H1 (cell line): ENCODE data around the gene SBF1. TPM values are rescaled to one million over a fixed set of nuclear protein-coding genes. Genes with fewer than 3 reads are reported as not detected.

Experiments
- CTCF ChIA-PET: fragments of 300-600 bp; sonication (Branson Sonifier 250); formaldehyde crosslinking; loops from one replicate; lab custom pipeline; 2021; ENCODE audit not compliant: partially characterized antibody; lab: Charles Lee
- POLR2A ChIA-PET: fragments of 300-600 bp; sonication (Branson Sonifier 250); formaldehyde crosslinking; loops from one replicate; lab custom pipeline; 2021; ENCODE audit warnings: inconsistent platforms; ENCODE audit not compliant: partially characterized antibody; lab: Charles Lee
- DNase-seq, 2 experiments: peaks; one replicate each; pipeline versions ENCODE4 v3.0.0 to v3.0.0-alpha.2; 2010 to 2022; ENCODE audit warnings: low spot score in 2 of 2, low read depth in 1 of 2, mixed read lengths in 1 of 2
- FAIRE-seq: peaks from 2 replicates; lab custom pipeline; 2011; peaks lifted over from hg19 to GRCh38; lab: Jason Lieb, UNC
- H2AFZ ChIP-seq: 2 replicates; pipeline ENCODE4 v1.8.1; 2012; ENCODE audit warnings: low read length, inconsistent platforms
- H2AK5ac ChIP-seq: 2 replicates; pipeline ENCODE4 v1.6.1; 2013; ENCODE audit warnings: low read depth, low read length
- H2BK120ac ChIP-seq: replicated peaks from 2 replicates; pipeline ENCODE3; 2013; ENCODE audit warnings: low read depth, low read length, inconsistent platforms
- H2BK12ac ChIP-seq: 2 replicates; pipeline ENCODE4 v1.6.1; 2013; ENCODE audit warnings: low read depth, low read length
- H2BK15ac ChIP-seq: 2 replicates; pipeline ENCODE4 v1.6.1; 2013; ENCODE audit warnings: low read length
- H2BK20ac ChIP-seq: 2 replicates; pipeline ENCODE4 v1.6.1; 2013; ENCODE audit warnings: low read length
- H2BK5ac ChIP-seq: 2 replicates; pipeline ENCODE4 v1.6.1; 2013; ENCODE audit warnings: low read depth, low read length
- H3K14ac ChIP-seq: 2 replicates; pipeline ENCODE4 v1.6.1; 2013; ENCODE audit warnings: inconsistent platforms; ENCODE audit not compliant: insufficient read length
- H3K18ac ChIP-seq: 2 replicates; pipeline ENCODE4 v1.6.1; 2013; ENCODE audit warnings: low read length; ENCODE audit errors: extremely low read depth
- H3K23ac ChIP-seq: 2 replicates; pipeline ENCODE4 v1.6.1; 2013; ENCODE audit warnings: inconsistent platforms; ENCODE audit not compliant: insufficient read length
- H3K23me2 ChIP-seq: 2 replicates; pipeline ENCODE4 v1.6.1; 2013; ENCODE audit warnings: low read depth, low read length
- H3K27ac ChIP-seq: 2 replicates; pipeline ENCODE4 v1.6.1; 2011; ENCODE audit warnings: low read depth, low read length, inconsistent platforms
- H3K27me3 ChIP-seq, 4 experiments: replicated peaks in 1 of 4; 1 replicate in 1 of 4; 2 replicates in 3 of 4; pipeline versions ENCODE4 v1.6.1 to v1.8.1; 2011 to 2013; ENCODE audit warnings: low read length in 3 of 4, mild to moderate bottlenecking in 3 of 4, inconsistent platforms in 2 of 4, mixed read lengths in 2 of 4, moderate library complexity in 1 of 4; ENCODE audit not compliant: control insufficient read depth in 3 of 4, insufficient read depth in 3 of 4; ENCODE audit errors: extremely low read depth in 1 of 4
- H3K36me3 ChIP-seq, 4 experiments: 2 replicates each; pipeline versions ENCODE4 v1.6.1 to v1.8.1; 2011 to 2013; ENCODE audit warnings: mild to moderate bottlenecking in 4 of 4, low read length in 3 of 4, moderate library complexity in 2 of 4, control low read depth in 1 of 4, inconsistent platforms in 1 of 4; ENCODE audit not compliant: insufficient read depth in 4 of 4, control insufficient read depth in 2 of 4
- H3K4ac ChIP-seq: replicated peaks from 2 replicates; pipeline ENCODE3; 2013; ENCODE audit warnings: low read length, low read depth, mixed read lengths, inconsistent platforms; ENCODE audit not compliant: insufficient read length
- H3K4me1 ChIP-seq, 4 experiments: replicated peaks in 1 of 4; 1 replicate in 1 of 4; 2 replicates in 3 of 4; pipeline versions ENCODE4 v1.6.1 to v1.8.1; 2011 to 2013; ENCODE audit warnings: low read length in 3 of 4, inconsistent platforms in 2 of 4, mixed read lengths in 1 of 4; ENCODE audit not compliant: insufficient read depth in 4 of 4, control insufficient read depth in 3 of 4
- H3K4me2 ChIP-seq, 2 experiments: 2 replicates each; pipeline versions ENCODE4 v1.6.1 to v1.8.1; 2011 to 2013; ENCODE audit warnings: low read depth in 2 of 2, low read length in 2 of 2, control low read depth in 1 of 2, inconsistent platforms in 1 of 2, mild to moderate bottlenecking in 1 of 2; ENCODE audit not compliant: insufficient read depth in 1 of 2
- H3K4me3 ChIP-seq, 4 experiments: fragments of 200-600, 300-600 bp in 1 of 4; sonication (generic), shearing (Covaris generic), sonication (Bioruptor Twin) in 1 of 4; 2 replicates each; pipeline versions ENCODE4 v1.5.1 to v1.8.1; 2011 to 2016; ENCODE audit warnings: low read length in 4 of 4, low read depth in 3 of 4, control low read depth in 2 of 4, inconsistent platforms in 2 of 4, mild to moderate bottlenecking in 2 of 4, mixed read lengths in 1 of 4, moderate library complexity in 1 of 4; ENCODE audit not compliant: insufficient read depth in 2 of 4; ENCODE audit errors: extremely low read depth in 1 of 4
- H3K56ac ChIP-seq: replicated peaks from 2 replicates; pipeline ENCODE3; 2013; ENCODE audit warnings: low read depth, mild to moderate bottlenecking, mixed read lengths, low read length, inconsistent platforms; ENCODE audit not compliant: insufficient read length
- H3K79me1 ChIP-seq: 2 replicates; pipeline ENCODE4 v1.6.1; 2013; ENCODE audit warnings: low read depth, low read length, control low read depth
- H3K79me2 ChIP-seq, 2 experiments: 2 replicates each; pipeline versions ENCODE4 v1.6.1 to v1.8.1; 2012 to 2013; ENCODE audit warnings: low read length in 2 of 2, mild to moderate bottlenecking in 2 of 2, inconsistent platforms in 1 of 2; ENCODE audit not compliant: insufficient read depth in 2 of 2, control insufficient read depth in 1 of 2
- H3K9ac ChIP-seq, 4 experiments: replicated peaks in 1 of 4; 1 replicate in 1 of 4; 2 replicates in 3 of 4; pipeline versions ENCODE4 v1.6.1 to v1.8.1; 2011 to 2013; ENCODE audit warnings: low read depth in 3 of 4, low read length in 3 of 4, control low read depth in 2 of 4, mild to moderate bottlenecking in 2 of 4, moderate library complexity in 2 of 4, inconsistent platforms in 1 of 4; ENCODE audit errors: extremely low read depth in 1 of 4
- H3K9me3 ChIP-seq, 2 experiments: 2 replicates each; pipeline versions ENCODE4 v1.6.1 to v1.8.1; 2012 to 2013; ENCODE audit warnings: mild to moderate bottlenecking in 2 of 2, moderate library complexity in 2 of 2, control low read depth in 1 of 2, inconsistent platforms in 1 of 2, low read depth in 1 of 2, low read length in 1 of 2, mixed read lengths in 1 of 2; ENCODE audit not compliant: insufficient read depth in 2 of 2
- H4K20me1 ChIP-seq, 2 experiments: replicated peaks in 1 of 2; 2 replicates each; pipeline versions ENCODE3 to v1.8.1; 2011 to 2013; ENCODE audit warnings: inconsistent platforms in 2 of 2, low read length in 2 of 2, mild to moderate bottlenecking in 1 of 2; ENCODE audit not compliant: insufficient read depth in 2 of 2, control insufficient read depth in 1 of 2
- H4K5ac ChIP-seq: 2 replicates; pipeline ENCODE4 v1.6.1; 2013; ENCODE audit warnings: low read length, low read depth, mixed read lengths, inconsistent platforms; ENCODE audit not compliant: insufficient read length
- H4K8ac ChIP-seq: 2 replicates; pipeline ENCODE4 v1.8.0; 2013; ENCODE audit warnings: mild to moderate bottlenecking, moderate library complexity, low read length, inconsistent platforms; ENCODE audit not compliant: insufficient read depth; ENCODE audit errors: extremely low read depth
- H4K91ac ChIP-seq: replicated peaks from 2 replicates; pipeline ENCODE3; 2013; ENCODE audit warnings: low read length, mixed read lengths, inconsistent platforms; ENCODE audit not compliant: insufficient read length
- CEBPB ChIP-seq: IDR thresholded peaks from 2 replicates; pipeline ENCODE4 v1.6.1; 2012; ENCODE audit warnings: low read depth, low read length
- CREB1 ChIP-seq: IDR thresholded peaks from 2 replicates; pipeline ENCODE4 v1.6.1; 2012; ENCODE audit warnings: inconsistent platforms
- CTBP2 ChIP-seq: IDR thresholded peaks from 2 replicates; pipeline ENCODE4 v1.7.0; 2011; ENCODE audit warnings: borderline replicate concordance, mild to moderate bottlenecking, moderate library complexity, mixed read lengths, low read length; ENCODE audit not compliant: insufficient read depth, insufficient read length
- HDAC6 ChIP-seq: IDR thresholded peaks from one replicate; pipeline ENCODE4 v1.7.1; 2012; ENCODE audit warnings: low read depth, mild to moderate bottlenecking, inconsistent platforms, low read length, moderate library complexity
- KDM4A ChIP-seq: IDR thresholded peaks from one replicate; pipeline ENCODE4 v1.7.1; 2012; ENCODE audit warnings: low read depth, mild to moderate bottlenecking, moderate library complexity, low read length, inconsistent platforms; ENCODE audit not compliant: severe bottlenecking
- NANOG ChIP-seq: IDR thresholded peaks from 2 replicates; pipeline ENCODE4 v1.6.1; 2011; ENCODE audit warnings: low read length, low read depth, mild to moderate bottlenecking, inconsistent platforms; ENCODE audit not compliant: insufficient read depth, poor library complexity, severe bottlenecking
- SIX5 ChIP-seq: IDR thresholded peaks from 2 replicates; pipeline ENCODE4 v1.6.1; 2011; ENCODE audit warnings: mild to moderate bottlenecking, low read depth, low read length
- TAF1 ChIP-seq: IDR thresholded peaks from 2 replicates; pipeline ENCODE4 v1.6.1; 2011; ENCODE audit warnings: mild to moderate bottlenecking, low read depth, low read length
- TBP ChIP-seq: IDR thresholded peaks from 2 replicates; pipeline ENCODE4 v1.6.1; 2011; ENCODE audit warnings: low read depth, low read length, improper control_type of control experiment
- ZNF274 ChIP-seq: IDR thresholded peaks from 2 replicates; pipeline ENCODE4 v1.7.0; 2012; ENCODE audit warnings: low read length, borderline replicate concordance; ENCODE audit errors: extremely low read depth
- WGBS, 2 experiments: shearing (Covaris generic) in 1 of 2; methylation state at CpG; one replicate each; pipeline versions ENCODE4 v1.1.6 to v1.1.7; 2013 to 2015; ENCODE audit warnings: low lambda C conversion rate in 2 of 2, mixed read lengths in 2 of 2, inconsistent platforms in 1 of 2, low coverage in 1 of 2, missing lambda C conversion rate in 1 of 2; ENCODE audit not compliant: insufficient replicate concordance in 2 of 2, insufficient coverage in 1 of 2, insufficient read length in 1 of 2; ENCODE audit errors: extremely low coverage in 1 of 2, missing lambda C conversion rate in 1 of 2; 5-methylcytosine and 5-hydroxymethylcytosine counted together
- polyA plus RNA-seq, 7 experiments: library from polyadenylated mRNA; depleted of rRNA in 3 of 7; stranded (reverse) in 5 of 7; unstranded in 2 of 7; fragments of >200 nt in 5 of 7; fragments of 200-250 nt in 2 of 7; gene quantifications; 1 replicate in 5 of 7; 2 replicates in 1 of 7; 4 replicates in 1 of 7; pipeline versions ENCODE4 v1.2.1 to v1.2.3, GENCODE V29; 2011 to 2013; ENCODE audit warnings: missing spikeins in 2 of 7, mixed read lengths in 2 of 7
- total RNA-seq: library from RNA; stranded (reverse); fragmentation: NEBNext Ultra II Directional; extraction: Animal tissue kit (Norgen Biotek cat#: 25700); gene quantifications from 2 replicates; pipeline ENCODE4 v1.2.1, GENCODE V29; 2021

SBF1 gene
- total and polyA plus RNA-seq, 2 of the 8 experiments (the other 6 are each of a cell fraction or from before 2014, with no cell fraction given): 29.1 to 71.5 TPM

- no peak overlapping the region for H3K23ac ChIP-seq
- no peak for TF ChIP-seq CEBPB
- TF ChIP-seq KDM4A: no peak
- no peak for TF ChIP-seq TBP
- no peak for TF ChIP-seq TAF1
- TF ChIP-seq HDAC6: no peak
- no peak for TF ChIP-seq SIX5
- no peak for TF ChIP-seq NANOG
- TF ChIP-seq CTBP2: no peak
- no peak for TF ChIP-seq ZNF274
- TF ChIP-seq CREB1: no peak
- no peak overlapping the region for H3K56ac ChIP-seq
- no peaks in the 10 kb centered on the region for H3K9me3 ChIP-seq
- H3K4me1 ChIP-seq: no peaks in the 10 kb centered on the region
- POLR2A ChIA-PET: no interaction called here
- H4K5ac ChIP-seq: no peak overlapping the region
- H3K36me3 ChIP-seq: peaks cover 0 to 18% (median 1%) of the 10 kb centered on the region in 4 experiments; a peak in 4 of 8 replicates
- H2BK15ac ChIP-seq: no peak overlapping the region
- H3K23me2 ChIP-seq: no peaks in the 10 kb centered on the region
- FAIRE-seq (no peak), DNase-seq (no peak)
- no peak overlapping the region for H3K9ac ChIP-seq
- no peak overlapping the region for H4K8ac ChIP-seq
- no peak overlapping the region for H3K4ac ChIP-seq
- WGBS, 2 experiments: 98% methylated on average over 13 of the region's 13 CpGs; no CpG with 5 or more reads in 1 of the 2 experiments
- H3K14ac ChIP-seq: no peak overlapping the region
- CTCF ChIA-PET: interaction anchor here (0.7 to 1.2 kb wide), 2 partner anchors 9 to 48 kb away, joined by 4 to 5 read pairs; no protein-coding TSS in a partner anchor
- no peak overlapping the region for H4K91ac ChIP-seq
- H2BK12ac ChIP-seq: no peak overlapping the region
- no peak overlapping the region for H3K18ac ChIP-seq
- H3K79me1 ChIP-seq: no peaks in the 10 kb centered on the region
- H2AK5ac ChIP-seq: no peak overlapping the region
- H2AFZ ChIP-seq: no peak overlapping the region
- H3K27ac ChIP-seq: no peak overlapping the region
- no peaks in the 10 kb centered on the region for H4K20me1 ChIP-seq
- H2BK5ac ChIP-seq: no peak overlapping the region
- no peak overlapping the region for H2BK120ac ChIP-seq
- no peaks in the 10 kb centered on the region for H3K27me3 ChIP-seq
- H3K4me3 ChIP-seq: no peak overlapping the region
- H3K4me2 ChIP-seq: no peak overlapping the region
- no peak overlapping the region for H2BK20ac ChIP-seq
- H3K79me2 ChIP-seq: no peaks in the 10 kb centered on the region
Measured at GRCh38 chr22:50408311-50408710, 66.5 kb downstream of the SBF1 start.
